Choroid plexus epithelial cell (primary cell): ENCODE measurements around the gene CCNK.

Source experiments
- DNase-seq: peaks from one replicate; pipeline ENCODE4 v3.0.0-alpha.2; 2010; ENCODE audit warnings: low read depth
- H3K4me3 ChIP-seq: 2 replicates; pipeline ENCODE4 v1.5.1; 2011; ENCODE audit warnings: low read depth, mild to moderate bottlenecking, control low read depth, low read length, moderate library complexity
- CTCF ChIP-seq: conservative IDR thresholded peaks from 2 replicates; pipeline ENCODE4 v1.5.1; 2011; ENCODE audit warnings: low read depth, mild to moderate bottlenecking, control low read depth, inconsistent platforms, low read length, moderate library complexity

Gene CCNK

GRCh38 chr14:99480917-99481744, at the start of gene CCNK:
Gene CCNK (plus strand): TSS chr14:99481409. CDS start chr14:99492678, 11,269 bp downstream.
- DNase-seq = peak; percentile 100
- TF ChIP-seq CTCF = no peak
- H3K4me3 ChIP-seq = peak within 1 kb of the TSS; percentile 92

- DNase-seq = peak; percentile 28
- TF ChIP-seq CTCF = no peak
- H3K4me3 ChIP-seq = no peak overlapping the region
Measured at GRCh38 chr14:99431986-99432385, 49.2 kb upstream of the CCNK start.

- TF ChIP-seq CTCF = no peak
- peak; percentile 50 for DNase-seq
Measured at GRCh38 chr14:99432485-99432884, 48.7 kb upstream of the CCNK start.

GRCh38 chr14:99435327-99435726, 45.9 kb upstream of the CCNK start:
- no peak overlapping the region for H3K4me3 ChIP-seq
- TF ChIP-seq CTCF = no peak
- no peak for DNase-seq

More at GRCh38 chr14:99432485-99432884, 48.7 kb upstream of the CCNK start:
- no peak overlapping the region for H3K4me3 ChIP-seq

- DNase-seq = peak; percentile 79
- no peak overlapping the region for H3K4me3 ChIP-seq
- TF ChIP-seq CTCF = no peak
Measured at GRCh38 chr14:99436247-99437180, 44.7 kb upstream of the CCNK start.

GRCh38 chr14:99437706-99438105, 43.5 kb upstream of the CCNK start:
- no peak for DNase-seq
- no peak for TF ChIP-seq CTCF
- H3K4me3 ChIP-seq = no peak overlapping the region
